Neuronal stem cell (in vitro differentiated cells): Measurements from ENCODE around the gene PTPRG.
A peak's percentile ranks its signal among the peaks of the same experiment; 100 is the strongest.

ENCODE experiments used
- DNase-seq: peaks from one replicate; pipeline ENCODE4 v3.0.0-alpha.2; 2013; ENCODE audit warnings: low spot score
- H2AFZ ChIP-seq: one replicate; pipeline ENCODE4 v1.6.1; 2013; ENCODE audit warnings: mild to moderate bottlenecking, low read length, inconsistent platforms
- H2AK5ac ChIP-seq: 2 replicates; pipeline ENCODE4 v1.6.1; 2013; ENCODE audit warnings: low read depth, mild to moderate bottlenecking, inconsistent platforms, low read length, moderate library complexity, mixed read lengths
- H2BK120ac ChIP-seq: 2 replicates; pipeline ENCODE4 v1.6.1; 2013; ENCODE audit warnings: low read depth, mild to moderate bottlenecking, inconsistent platforms, low read length, moderate library complexity, mixed read lengths
- H2BK12ac ChIP-seq: one replicate; pipeline ENCODE4 v1.6.1; 2013; ENCODE audit warnings: low read length, inconsistent platforms
- H2BK15ac ChIP-seq: 2 replicates; pipeline ENCODE4 v1.6.1; 2013; ENCODE audit warnings: mild to moderate bottlenecking, low read length, inconsistent platforms, mixed read lengths
- H2BK5ac ChIP-seq: one replicate; pipeline ENCODE4 v1.6.1; 2013; ENCODE audit warnings: inconsistent platforms, mild to moderate bottlenecking, low read length, moderate library complexity
- H3K14ac ChIP-seq: one replicate; pipeline ENCODE4 v1.6.1; 2013; ENCODE audit warnings: low read length, inconsistent platforms
- H3K18ac ChIP-seq: 2 replicates; pipeline ENCODE4 v1.6.1; 2013; ENCODE audit warnings: low read length, inconsistent platforms
- H3K23ac ChIP-seq: 2 replicates; pipeline ENCODE4 v1.6.1; 2013; ENCODE audit warnings: low read depth, mild to moderate bottlenecking, mixed read lengths, low read length, inconsistent platforms; ENCODE audit not compliant: poor library complexity
- H3K27ac ChIP-seq: replicated peaks from 3 replicates; pipeline ENCODE4 v1.5.1; 2013; ENCODE audit warnings: low read length, inconsistent platforms
- H3K27me3 ChIP-seq, 3 experiments: 2 replicates each; pipeline ENCODE4 v1.6.1; 2013; ENCODE audit warnings: low read length in 3 of 3, mild to moderate bottlenecking in 2 of 3, inconsistent platforms in 1 of 3, low read depth in 1 of 3, mixed read lengths in 1 of 3, moderate library complexity in 1 of 3; ENCODE audit not compliant: control insufficient read depth in 3 of 3, insufficient read depth in 3 of 3
- H3K36me3 ChIP-seq, 2 donors: replicated peaks in 1 of 2; 2 replicates each; pipeline ENCODE4 v1.6.1; 2013; ENCODE audit warnings: low read length in 2 of 2; ENCODE audit not compliant: control insufficient read depth in 2 of 2, insufficient read depth in 2 of 2
- H3K4ac ChIP-seq: 2 replicates; pipeline ENCODE4 v1.6.1; 2013; ENCODE audit warnings: inconsistent platforms, mild to moderate bottlenecking, low read length, moderate library complexity
- H3K4me1 ChIP-seq, 2 donors: 1 replicate in 1 of 2; 2 replicates in 1 of 2; pipeline ENCODE4 v1.6.1; 2013; ENCODE audit warnings: low read length in 2 of 2, low read depth in 1 of 2; ENCODE audit not compliant: control insufficient read depth in 2 of 2, insufficient read depth in 1 of 2
- H3K4me2 ChIP-seq: one replicate; pipeline ENCODE4 v1.6.1; 2013; ENCODE audit warnings: mild to moderate bottlenecking, low read length, inconsistent platforms; ENCODE audit not compliant: insufficient read depth, poor library complexity, severe bottlenecking
- H3K4me3 ChIP-seq, 2 donors: 2 replicates each; pipeline ENCODE4 v1.5.1; 2013; ENCODE audit warnings: low read length in 2 of 2, mild to moderate bottlenecking in 2 of 2, inconsistent platforms in 1 of 2, moderate library complexity in 1 of 2
- H3K79me1 ChIP-seq: one replicate; pipeline ENCODE4 v1.6.1; 2013; ENCODE audit warnings: low read depth, mild to moderate bottlenecking, inconsistent platforms, low read length, moderate library complexity
- H3K9ac ChIP-seq: one replicate; pipeline ENCODE4 v1.6.1; 2013; ENCODE audit warnings: mild to moderate bottlenecking, low read depth, low read length, inconsistent platforms; ENCODE audit not compliant: poor library complexity
- H3K9me3 ChIP-seq, 2 donors: replicated peaks in 1 of 2; 2 replicates each; pipeline versions ENCODE3 to v1.6.1; 2013; ENCODE audit warnings: low read length in 2 of 2, mild to moderate bottlenecking in 2 of 2, inconsistent platforms in 1 of 2, low read depth in 1 of 2, mixed read lengths in 1 of 2, moderate library complexity in 1 of 2; ENCODE audit not compliant: control insufficient read depth in 2 of 2, insufficient read depth in 1 of 2
- H4K8ac ChIP-seq: one replicate; pipeline ENCODE4 v1.6.1; 2013; ENCODE audit warnings: low read depth, mild to moderate bottlenecking, inconsistent platforms, low read length, moderate library complexity
- H4K91ac ChIP-seq: one replicate; pipeline ENCODE4 v1.6.1; 2013; ENCODE audit warnings: low read length, low read depth, mild to moderate bottlenecking, inconsistent platforms; ENCODE audit not compliant: poor library complexity
- WGBS, 2 donors: extraction: QIAGEN DNeasy Blood & Tissue Kit; methylation state at CpG; one replicate each; pipeline ENCODE4 v1.1.7; 2013; ENCODE audit warnings: missing lambda C conversion rate in 2 of 2, mixed read lengths in 1 of 2; ENCODE audit not compliant: insufficient read length in 2 of 2, insufficient replicate concordance in 1 of 2; ENCODE audit errors: extremely low coverage in 2 of 2; 5-methylcytosine and 5-hydroxymethylcytosine counted together

PTPRG gene

GRCh38 chr3:61989681-61990080, 428.3 kb downstream of the PTPRG start:
- Histone ChIP-seq H3K14ac (no peak overlapping the region), H3K36me3 (peaks cover 0 to 2% of the 10 kb centered on the region in 2 donors), H2AK5ac (no peak overlapping the region), H3K79me1 (no peaks in the 10 kb centered on the region), H3K9me3 (no peaks in the 10 kb centered on the region), H2AFZ (no peak overlapping the region), H2BK120ac (no peak overlapping the region), H3K27me3 (no peaks in the 10 kb centered on the region), H4K91ac (no peak overlapping the region), H3K4me3 (no peak overlapping the region), H3K4me2 (no peak overlapping the region), H3K18ac (no peak overlapping the region), H3K27ac (no peak overlapping the region), H4K8ac (no peak overlapping the region), H3K4ac (no peak overlapping the region), H2BK5ac (no peak overlapping the region), H3K9ac (no peak overlapping the region), H3K23ac (no peak overlapping the region), H2BK15ac (no peak overlapping the region), H2BK12ac (no peak overlapping the region), H3K4me1 (peaks cover 3 to 9% of the 10 kb centered on the region in 2 donors)
- no CpG with 5 or more reads among the region's 4 CpGs for WGBS, 2 donors
- no peak for DNase-seq

- no peak overlapping the region for H3K18ac ChIP-seq
- no peak overlapping the region for H2BK12ac ChIP-seq
- no peak overlapping the region for H3K4me2 ChIP-seq
- H2AK5ac ChIP-seq = no peak overlapping the region
- peak; percentile 24 for DNase-seq
- WGBS, 2 donors = no CpG with 5 or more reads among the region's 4 CpGs
- H3K36me3 ChIP-seq = peaks cover 0 to 2% of the 10 kb centered on the region in 2 donors
- H3K9me3 ChIP-seq = no peaks in the 10 kb centered on the region
- no peak overlapping the region for H2BK5ac ChIP-seq
- H3K4me3 ChIP-seq = no peak overlapping the region
- H3K23ac ChIP-seq = no peak overlapping the region
- H3K14ac ChIP-seq = no peak overlapping the region
- no peak overlapping the region for H3K4ac ChIP-seq
- H2BK120ac ChIP-seq = no peak overlapping the region
- H2BK15ac ChIP-seq = no peak overlapping the region
- peak overlapping the region; percentile 11 for H3K27ac ChIP-seq
- H3K79me1 ChIP-seq = no peaks in the 10 kb centered on the region
- H4K8ac ChIP-seq = no peak overlapping the region
- H3K4me1 ChIP-seq = peaks cover 3 to 9% of the 10 kb centered on the region in 2 donors
- no peak overlapping the region for H3K9ac ChIP-seq
- H3K27me3 ChIP-seq = no peaks in the 10 kb centered on the region
- no peak overlapping the region for H4K91ac ChIP-seq
- H2AFZ ChIP-seq = no peak overlapping the region
Measured at GRCh38 chr3:61990327-61991027, 429.1 kb downstream of the PTPRG start.

- Histone ChIP-seq H2BK12ac (no peak overlapping the region), H3K4me1 (peaks cover 3 to 9% of the 10 kb centered on the region in 2 donors), H4K91ac (no peak overlapping the region), H3K79me1 (no peaks in the 10 kb centered on the region), H2BK15ac (no peak overlapping the region), H3K14ac (no peak overlapping the region), H2AFZ (no peak overlapping the region), H2BK120ac (no peak overlapping the region), H3K27me3 (no peaks in the 10 kb centered on the region), H3K9ac (no peak overlapping the region), H2BK5ac (no peak overlapping the region), H3K27ac (no peak overlapping the region), H3K4me2 (no peak overlapping the region), H3K9me3 (no peaks in the 10 kb centered on the region), H3K18ac (no peak overlapping the region), H4K8ac (no peak overlapping the region), H3K4ac (no peak overlapping the region), H2AK5ac (no peak overlapping the region), H3K4me3 (no peak overlapping the region), H3K36me3 (peaks cover 0 to 2% of the 10 kb centered on the region in 2 donors), H3K23ac (no peak overlapping the region)
- no peak for DNase-seq
- no CpG with 5 or more reads among the region's 8 CpGs for WGBS, 2 donors
Measured at GRCh38 chr3:61991706-61992105, 430.3 kb downstream of the PTPRG start.

GRCh38 chr3:61996366-61996765, 435.0 kb downstream of the PTPRG start:
- H3K27me3 ChIP-seq = no peaks in the 10 kb centered on the region
- no peak overlapping the region for H3K14ac ChIP-seq
- H2BK120ac ChIP-seq = no peak overlapping the region
- H2AFZ ChIP-seq = no peak overlapping the region
- H3K4ac ChIP-seq = no peak overlapping the region
- H3K4me3 ChIP-seq = no peak overlapping the region
- H2BK15ac ChIP-seq = no peak overlapping the region
- H3K23ac ChIP-seq = no peak overlapping the region
- no peak overlapping the region for H4K8ac ChIP-seq
- H3K4me2 ChIP-seq = no peak overlapping the region
- WGBS, 2 donors = no CpG with 5 or more reads among the region's 1 CpG
- no peak overlapping the region for H4K91ac ChIP-seq
- H3K79me1 ChIP-seq = no peaks in the 10 kb centered on the region
- no peak overlapping the region for H2BK5ac ChIP-seq
- H3K4me1 ChIP-seq = peaks cover 0 to 5% of the 10 kb centered on the region in 2 donors
- H3K27ac ChIP-seq = no peak overlapping the region
- no peaks in the 10 kb centered on the region for H3K9me3 ChIP-seq
- H3K9ac ChIP-seq = no peak overlapping the region
- no peak overlapping the region for H2BK12ac ChIP-seq
- H2AK5ac ChIP-seq = no peak overlapping the region
- H3K36me3 ChIP-seq = peaks cover 0 to 2% of the 10 kb centered on the region in 2 donors
- no peak overlapping the region for H3K18ac ChIP-seq
- DNase-seq = no peak
